Smooth muscle cell (in vitro differentiated cells): ENCODE measurements around the gene BMP6. TPM values are rescaled to one million over a fixed set of nuclear protein-coding genes. Genes with fewer than 3 reads are reported as not detected.

Source experiments
- DNase-seq: peaks from one replicate; lab custom pipeline; 2025; ENCODE audit not compliant: unreplicated experiment; lab: John Stamatoyannopoulos, UW
- H2AFZ ChIP-seq: fragments of 200-600 bp; sonication (generic); 2 replicates; pipeline ENCODE4 v1.6.0; 2016; ENCODE audit warnings: antibody characterized with exemption, low read depth, mild to moderate bottlenecking
- H3F3A ChIP-seq: fragments of 200-600 bp; sonication (generic); 2 replicates; pipeline ENCODE4 v1.6.0; 2017; ENCODE audit warnings: antibody characterized with exemption, low read depth
- H3K27ac ChIP-seq: fragments of 200-600 bp; sonication (generic); 2 replicates; pipeline ENCODE4 v1.5.1; 2016; ENCODE audit warnings: low read depth, mild to moderate bottlenecking
- H3K27me3 ChIP-seq: fragments of 200-600 bp; sonication (generic); 2 replicates; pipeline ENCODE4 v1.6.1; 2016; ENCODE audit warnings: low read depth, mild to moderate bottlenecking
- H3K36me3 ChIP-seq: fragments of 200-600 bp; sonication (generic); 2 replicates; pipeline ENCODE4 v1.5.1; 2016; ENCODE audit warnings: low read depth
- H3K4me1 ChIP-seq: fragments of 200-600 bp; sonication (generic); 2 replicates; pipeline ENCODE4 v1.5.1; 2016; ENCODE audit warnings: low read depth
- H3K4me2 ChIP-seq: fragments of 200-600 bp; sonication (generic); 2 replicates; pipeline ENCODE4 v1.6.0; 2016; ENCODE audit warnings: mild to moderate bottlenecking
- H3K4me3 ChIP-seq: fragments of 200-600 bp; sonication (generic); 2 replicates; pipeline ENCODE4 v1.5.1; 2016; ENCODE audit warnings: mild to moderate bottlenecking
- H3K79me2 ChIP-seq: fragments of 200-600 bp; sonication (generic); 2 replicates; pipeline ENCODE4 v1.6.0; 2016; ENCODE audit warnings: low read depth, mild to moderate bottlenecking
- H3K9ac ChIP-seq: fragments of 200-600 bp; sonication (generic); 2 replicates; pipeline ENCODE4 v1.6.0; 2016; ENCODE audit warnings: low read depth
- H3K9me3 ChIP-seq: fragments of 200-600 bp; sonication (generic); replicated peaks from 2 replicates; pipeline ENCODE4 v1.5.1; 2016; ENCODE audit warnings: low read depth
- H4K20me1 ChIP-seq: fragments of 200-600 bp; sonication (generic); 2 replicates; pipeline ENCODE4 v1.6.0; 2016; ENCODE audit warnings: low read depth
- WGBS: methylation state at CpG from one replicate; pipeline ENCODE4 v1.1.7; 2016; ENCODE audit warnings: low lambda C conversion rate; 5-methylcytosine and 5-hydroxymethylcytosine counted together
- polyA plus RNA-seq: library from polyadenylated mRNA; unstranded; fragments of >200 nt; fragmentation: Nextera tagmentation; extraction: Ambion mirVana; gene quantifications from 2 replicates; pipeline ENCODE4 v1.2.1, GENCODE V29; 2016
- total RNA-seq: library from RNA; depleted of rRNA; stranded (reverse); fragments of >200 nt; gene quantifications from 2 replicates; pipeline ENCODE4 v1.2.3, GENCODE V29; 2014
- TF ChIP-seq, protein P1 (sequence below): fragments of 200-600 bp; sonication (generic); IDR thresholded peaks from 2 replicates; pipeline ENCODE4 v1.5.1; 2017; ENCODE audit warnings: borderline replicate concordance, mild to moderate bottlenecking, antibody characterized with exemption; ENCODE audit not compliant: insufficient read depth, poor library complexity, severe bottlenecking

BMP6 gene
- total and polyA plus RNA-seq, 2 experiments from 2014 or later, result 14.5 to 17.0 TPM

- DNase-seq, result no peak
- WGBS, result 82% methylated on average over 3 of the region's 3 CpGs
- H3K9me3 ChIP-seq, result no peaks in the 10 kb centered on the region
- no peak overlapping the region for H3K4me2 ChIP-seq
- H3K9ac ChIP-seq, result no peak overlapping the region
- H3K36me3 ChIP-seq, result no peaks in the 10 kb centered on the region
- H3F3A ChIP-seq, result no peaks in the 10 kb centered on the region
- H3K4me1 ChIP-seq, result no peaks in the 10 kb centered on the region
- TF ChIP-seq, protein P1, sequence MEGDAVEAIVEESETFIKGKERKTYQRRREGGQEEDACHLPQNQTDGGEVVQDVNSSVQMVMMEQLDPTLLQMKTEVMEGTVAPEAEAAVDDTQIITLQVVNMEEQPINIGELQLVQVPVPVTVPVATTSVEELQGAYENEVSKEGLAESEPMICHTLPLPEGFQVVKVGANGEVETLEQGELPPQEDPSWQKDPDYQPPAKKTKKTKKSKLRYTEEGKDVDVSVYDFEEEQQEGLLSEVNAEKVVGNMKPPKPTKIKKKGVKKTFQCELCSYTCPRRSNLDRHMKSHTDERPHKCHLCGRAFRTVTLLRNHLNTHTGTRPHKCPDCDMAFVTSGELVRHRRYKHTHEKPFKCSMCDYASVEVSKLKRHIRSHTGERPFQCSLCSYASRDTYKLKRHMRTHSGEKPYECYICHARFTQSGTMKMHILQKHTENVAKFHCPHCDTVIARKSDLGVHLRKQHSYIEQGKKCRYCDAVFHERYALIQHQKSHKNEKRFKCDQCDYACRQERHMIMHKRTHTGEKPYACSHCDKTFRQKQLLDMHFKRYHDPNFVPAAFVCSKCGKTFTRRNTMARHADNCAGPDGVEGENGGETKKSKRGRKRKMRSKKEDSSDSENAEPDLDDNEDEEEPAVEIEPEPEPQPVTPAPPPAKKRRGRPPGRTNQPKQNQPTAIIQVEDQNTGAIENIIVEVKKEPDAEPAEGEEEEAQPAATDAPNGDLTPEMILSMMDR, result no peak
- H3K79me2 ChIP-seq, result no peaks in the 10 kb centered on the region
- no peak overlapping the region for H3K4me3 ChIP-seq
- H3K27me3 ChIP-seq, result peaks cover 11% of the 10 kb centered on the region
- H2AFZ ChIP-seq, result no peak overlapping the region
- no peak overlapping the region for H3K27ac ChIP-seq
- peaks cover 3% of the 10 kb centered on the region for H4K20me1 ChIP-seq
Measured at GRCh38 chr6:7786214-7786661, 60.3 kb downstream of the BMP6 start.

DNA sequence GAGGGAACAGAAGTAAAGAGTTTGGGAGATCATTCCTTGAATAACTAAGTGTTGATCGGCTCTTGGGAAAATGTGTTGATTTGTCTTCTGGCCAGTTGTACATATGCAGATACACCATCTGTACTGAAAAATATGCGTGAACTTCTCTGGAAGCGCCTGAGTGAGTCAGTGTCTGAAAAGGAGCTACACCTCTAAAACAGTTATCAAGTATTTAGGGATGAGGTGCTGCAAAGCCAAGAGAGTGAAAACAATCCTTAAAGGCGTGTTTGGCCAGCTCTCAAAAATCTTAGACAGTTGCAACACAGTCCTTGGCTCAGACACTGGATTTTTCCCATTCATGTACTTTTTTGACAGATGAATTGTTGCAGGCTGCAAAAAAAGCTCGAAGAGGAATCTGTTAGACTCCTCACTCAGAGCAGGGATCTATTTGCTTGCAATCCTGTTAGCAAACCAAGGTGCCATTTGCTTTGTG lies 61.3 kb downstream of the BMP6 start:
- no peaks in the 10 kb centered on the region for H3K79me2 ChIP-seq
- H3K4me2 ChIP-seq, result no peak overlapping the region
- peaks cover 3% of the 10 kb centered on the region for H4K20me1 ChIP-seq
- H3K4me1 ChIP-seq, result no peaks in the 10 kb centered on the region
- no peak overlapping the region for H2AFZ ChIP-seq
- WGBS, result 83% methylated on average over 5 of the region's 5 CpGs
- no peak overlapping the region for H3K4me3 ChIP-seq
- H3K9ac ChIP-seq, result no peak overlapping the region
- TF ChIP-seq, protein P1, result no peak
- no peak overlapping the region for H3K27ac ChIP-seq
- H3K9me3 ChIP-seq, result no peaks in the 10 kb centered on the region
- H3F3A ChIP-seq, result no peaks in the 10 kb centered on the region
- H3K36me3 ChIP-seq, result no peaks in the 10 kb centered on the region
- DNase-seq, result no peak
- peaks cover 11% of the 10 kb centered on the region for H3K27me3 ChIP-seq

GRCh38 chr6:7787731-7788130 lies 61.8 kb downstream of the BMP6 start:
- no peak overlapping the region for H3K9ac ChIP-seq
- no peak for DNase-seq
- H3K27ac ChIP-seq, result no peak overlapping the region
- no peak overlapping the region for H3K4me2 ChIP-seq
- H2AFZ ChIP-seq, result no peak overlapping the region
- peaks cover 11% of the 10 kb centered on the region for H3K27me3 ChIP-seq
- H3K4me1 ChIP-seq, result no peaks in the 10 kb centered on the region
- no peaks in the 10 kb centered on the region for H3K9me3 ChIP-seq
- H3K4me3 ChIP-seq, result no peak overlapping the region
- 96% methylated on average over 2 of the region's 2 CpGs for WGBS
- no peaks in the 10 kb centered on the region for H3K36me3 ChIP-seq
- H3F3A ChIP-seq, result no peaks in the 10 kb centered on the region
- H3K79me2 ChIP-seq, result no peaks in the 10 kb centered on the region
- TF ChIP-seq, protein P1, result no peak
- peaks cover 3% of the 10 kb centered on the region for H4K20me1 ChIP-seq

GRCh38 chr6:7794509-7794908 lies 68.6 kb downstream of the BMP6 start:
- 97% methylated on average over 2 of the region's 2 CpGs for WGBS
- no peak overlapping the region for H3K4me2 ChIP-seq
- H3K4me3 ChIP-seq, result no peak overlapping the region
- TF ChIP-seq, protein P1, result no peak
- no peak overlapping the region for H3K27ac ChIP-seq
- no peak for DNase-seq
- no peaks in the 10 kb centered on the region for H3K4me1 ChIP-seq
- H3K9me3 ChIP-seq, result no peaks in the 10 kb centered on the region
- H3K27me3 ChIP-seq, result no peaks in the 10 kb centered on the region
- H3F3A ChIP-seq, result no peaks in the 10 kb centered on the region
- H3K79me2 ChIP-seq, result no peaks in the 10 kb centered on the region
- no peaks in the 10 kb centered on the region for H4K20me1 ChIP-seq
- H3K36me3 ChIP-seq, result no peaks in the 10 kb centered on the region
- no peak overlapping the region for H2AFZ ChIP-seq
- no peak overlapping the region for H3K9ac ChIP-seq
